ENCODE measurements around the gene ZSWIM5.
"Not testable (repeated sequence)": the region's sequence is repeated elsewhere in the genome, so short reads cannot be mapped to it uniquely, and the experiment has no call there.

The ZSWIM5 gene

GRCh38 chr1:45079533-45079932 is 126.9 kb downstream of the ZSWIM5 start:
- no peak for DNase-seq

- not testable (repeated sequence) for DNase-seq
Observed at GRCh38 chr1:45076959-45077358, 129.4 kb downstream of the ZSWIM5 start.

- no peak for DNase-seq
Observed at GRCh38 chr1:45071567-45071966, 134.8 kb downstream of the ZSWIM5 start.

GRCh38 chr1:45067806-45068205 is 138.6 kb downstream of the ZSWIM5 start:
- DNase-seq, result no peak

- DNase-seq, result no peak
Observed at GRCh38 chr1:45065083-45065482, 141.3 kb downstream of the ZSWIM5 start.

GRCh38 chr1:45062463-45062862 is 143.9 kb downstream of the ZSWIM5 start:
- DNase-seq, result not testable (repeated sequence)

- DNase-seq, result no peak
Observed at GRCh38 chr1:45059829-45060228, 146.6 kb downstream of the ZSWIM5 start.

GRCh38 chr1:45057542-45057941 is 148.9 kb downstream of the ZSWIM5 start:
- DNase-seq, result no peak

- no peak for DNase-seq
Observed at GRCh38 chr1:45051005-45051772, 155.2 kb downstream of the ZSWIM5 start.

- no peak for DNase-seq
Observed at GRCh38 chr1:45047032-45047431, 159.4 kb downstream of the ZSWIM5 start.

GRCh38 chr1:45044916-45045315 is 161.5 kb downstream of the ZSWIM5 start:
- no peak for DNase-seq

- DNase-seq, result no peak
Observed at GRCh38 chr1:45043094-45043493, 163.3 kb downstream of the ZSWIM5 start.

- DNase-seq, result no peak
Observed at GRCh38 chr1:45040297-45040696, 166.1 kb downstream of the ZSWIM5 start.

- DNase-seq, result no peak
Observed at GRCh38 chr1:45038661-45039364, 167.6 kb downstream of the ZSWIM5 start.

GRCh38 chr1:45038240-45038639 is 168.2 kb downstream of the ZSWIM5 start:
- DNase-seq, result no peak

- DNase-seq, result no peak
Observed at GRCh38 chr1:45037456-45037855, 168.9 kb downstream of the ZSWIM5 start.

GRCh38 chr1:45035631-45036301 is 170.6 kb downstream of the ZSWIM5 start:
- DNase-seq, result no peak

- DNase-seq, result no peak
Observed at GRCh38 chr1:45033356-45033755, 173.0 kb downstream of the ZSWIM5 start.

- DNase-seq, result no peak
Observed at GRCh38 chr1:45032837-45033236, 173.6 kb downstream of the ZSWIM5 start.

GRCh38 chr1:45026446-45026845 is 180.0 kb downstream of the ZSWIM5 start:
- no peak for DNase-seq

- DNase-seq, result no peak
Observed at GRCh38 chr1:45023663-45024062, 182.7 kb downstream of the ZSWIM5 start.

- peak; percentile 62 for DNase-seq
Observed at GRCh38 chr1:45018599-45019230, 187.7 kb downstream of the ZSWIM5 start.

- DNase-seq, result no peak
Observed at GRCh38 chr1:45016767-45017166, 189.6 kb downstream of the ZSWIM5 start.

All from NCI-H1092 (cell line).